GM18858 (cell line): Measurements from ENCODE around the gene RIPK1.
"Not testable (repeated sequence)": the region's sequence is repeated elsewhere in the genome, so short reads cannot be mapped to it uniquely, and the experiment has no call there.

Experiments
- ATAC-seq: cut with Tn5 transposase; IDR thresholded peaks from one replicate; pipeline ENCODE4 v1.9.1; 2021; ENCODE audit not compliant: unreplicated experiment

Gene RIPK1

GRCh38 chr6:3045369-3045768 lies 22.9 kb upstream of the RIPK1 start:
- no peak for ATAC-seq

- no peak for ATAC-seq
Measured at GRCh38 chr6:3045777-3046176, 22.5 kb upstream of the RIPK1 start.

- ATAC-seq = no peak
Measured at GRCh38 chr6:3046295-3046694, 22.0 kb upstream of the RIPK1 start.

GRCh38 chr6:3048009-3048408 lies 20.3 kb upstream of the RIPK1 start:
- not testable (repeated sequence) for ATAC-seq

DNA sequence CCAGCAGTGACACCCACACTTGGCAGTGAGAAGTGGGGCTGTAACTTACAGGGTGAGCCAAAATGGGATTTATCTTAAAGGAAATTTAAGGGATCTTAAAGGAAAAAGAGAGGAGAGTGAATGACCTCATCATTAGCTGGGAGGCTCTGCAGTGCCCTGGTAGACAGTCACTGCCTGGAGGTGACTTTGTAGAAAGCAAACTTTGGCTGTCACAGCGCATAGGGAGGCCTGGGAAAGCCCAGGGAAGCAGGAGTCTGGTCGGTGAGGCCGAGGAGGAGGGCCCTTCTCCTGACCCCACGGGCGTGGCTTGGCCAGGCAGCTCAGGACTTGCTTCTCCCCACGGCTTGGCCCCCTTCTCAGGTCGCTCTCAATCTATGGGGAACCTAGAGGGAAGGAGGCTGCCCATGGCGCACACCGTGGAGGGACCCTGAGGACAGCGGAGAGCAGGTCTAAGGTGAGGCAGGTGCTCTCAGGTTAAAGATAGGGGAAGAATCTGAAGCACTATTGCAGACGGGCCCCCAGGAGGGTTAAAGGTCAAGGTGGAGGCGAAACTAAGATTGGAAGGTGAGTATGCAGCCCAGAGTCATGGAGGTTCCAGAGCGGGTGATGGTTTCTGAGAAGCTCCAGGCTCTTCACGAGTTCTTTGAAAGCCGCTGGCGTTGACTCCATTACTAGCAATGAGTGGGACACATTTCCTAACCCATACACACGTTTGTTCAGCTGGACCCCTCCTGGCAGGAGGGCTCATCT lies 15.6 kb upstream of the RIPK1 start:
- no peak for ATAC-seq

GRCh38 chr6:3053231-3053508 lies 15.1 kb upstream of the RIPK1 start:
- no peak for ATAC-seq

DNA sequence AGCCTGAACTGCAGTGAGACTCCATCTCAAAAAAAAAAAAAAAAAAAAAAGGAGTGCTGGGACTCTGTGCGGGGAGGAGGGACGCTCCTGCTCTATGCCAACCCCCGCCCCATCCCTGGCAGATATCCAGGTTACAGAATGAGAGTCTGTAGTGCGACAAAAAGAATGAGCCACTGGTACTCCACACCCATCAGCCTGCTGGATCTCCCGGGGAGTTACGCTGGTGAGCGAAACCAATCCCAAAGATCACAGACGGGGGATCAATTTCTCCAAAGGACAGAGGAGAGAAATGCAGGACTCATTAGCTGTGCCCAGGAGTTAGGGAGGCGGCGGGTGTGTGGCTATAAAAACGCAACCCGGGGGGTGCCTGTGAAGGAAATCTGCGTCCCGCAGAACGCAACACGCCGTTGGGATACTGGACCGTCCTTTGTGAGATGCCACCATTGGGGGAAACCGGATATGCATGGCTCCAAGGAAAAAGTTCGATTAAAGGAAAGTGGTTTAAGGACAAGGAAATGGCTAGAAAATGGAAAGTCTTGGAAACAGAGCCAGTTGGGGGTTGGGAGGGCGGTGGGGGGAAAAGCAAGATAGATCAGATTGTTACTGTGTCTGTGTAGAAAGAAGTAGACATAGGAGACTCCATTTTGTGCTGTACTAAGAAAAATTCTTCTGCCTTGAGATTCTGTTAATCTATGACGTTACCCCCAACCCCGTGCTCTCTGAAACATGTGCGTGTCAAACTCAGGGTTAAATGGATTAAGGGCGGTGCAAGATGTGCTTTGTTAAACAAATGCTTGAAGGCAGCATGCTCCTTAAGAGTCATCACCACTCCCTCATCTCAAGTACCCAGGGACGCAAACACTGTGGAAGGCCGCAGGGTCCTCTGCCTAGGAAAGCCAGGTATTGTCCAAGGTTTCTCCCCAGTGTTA lies 13.8 kb upstream of the RIPK1 start:
- ATAC-seq = not testable (repeated sequence)

- not testable (repeated sequence) for ATAC-seq
Measured at GRCh38 chr6:3055158-3055499, 13.2 kb upstream of the RIPK1 start.

DNA sequence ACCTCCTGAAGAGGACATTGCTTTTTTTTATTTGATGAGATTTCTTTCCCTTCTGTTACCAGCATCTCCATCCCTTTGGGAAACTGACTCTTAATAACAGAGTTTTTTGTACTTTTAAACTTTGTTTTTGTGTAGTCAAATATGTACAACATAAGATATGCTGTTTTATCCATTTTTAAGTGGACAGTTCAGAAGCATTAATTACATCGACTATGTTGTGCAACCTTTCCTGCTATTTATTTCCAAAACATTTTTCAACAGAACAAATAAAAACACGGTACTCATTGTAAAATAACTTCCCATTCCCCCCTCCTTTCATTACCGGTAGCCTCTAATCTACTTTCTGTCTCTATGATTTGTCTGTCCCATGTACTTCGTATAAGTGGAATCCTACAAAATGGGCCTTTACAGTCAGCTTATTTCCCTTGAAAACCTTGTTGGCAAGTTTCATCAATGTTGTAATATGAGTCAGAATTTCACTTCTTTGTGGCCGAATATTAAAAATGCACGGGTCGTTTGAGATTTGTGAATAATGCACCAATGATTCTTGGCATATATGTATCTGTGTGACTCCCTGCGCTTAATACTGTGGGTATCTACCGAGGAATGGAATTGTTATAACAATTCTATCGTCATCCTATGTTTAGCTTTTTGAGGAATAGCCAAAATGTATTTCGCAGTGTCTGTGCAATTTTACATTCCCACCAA lies 11.1 kb upstream of the RIPK1 start:
- no peak for ATAC-seq

DNA sequence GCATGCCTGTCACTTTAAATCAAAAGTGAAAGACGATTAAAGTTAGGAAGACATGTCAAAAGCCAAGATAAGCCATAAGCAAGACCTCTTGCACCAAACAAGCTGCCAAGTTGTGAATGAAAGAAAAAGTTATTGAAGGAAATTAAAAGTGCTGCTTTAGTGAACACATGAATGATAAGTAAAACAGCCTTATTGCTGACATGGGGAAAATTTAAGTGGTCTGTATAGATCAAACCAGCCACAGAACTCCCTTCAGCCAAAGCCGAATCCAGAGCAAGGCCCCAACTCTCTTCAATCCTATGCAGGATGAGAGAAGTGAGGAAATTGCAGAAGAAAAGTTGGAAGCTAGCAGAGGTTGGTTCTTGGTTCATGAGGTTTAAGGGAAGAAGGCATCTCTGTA lies 9.3 kb upstream of the RIPK1 start:
- no peak for ATAC-seq

- ATAC-seq = not testable (repeated sequence)
Measured at GRCh38 chr6:3060092-3060491, 8.2 kb upstream of the RIPK1 start.

- ATAC-seq = no peak
Measured at GRCh38 chr6:3061501-3061941, 6.8 kb upstream of the RIPK1 start.

GRCh38 chr6:3063340-3063732 lies 5.0 kb upstream of the RIPK1 start:
- not testable (repeated sequence) for ATAC-seq

GRCh38 chr6:3063733-3064700 lies 4.3 kb upstream of the RIPK1 start:
- no peak for ATAC-seq

GRCh38 chr6:3071568-3071967 lies 3.3 kb downstream of the RIPK1 start:
- ATAC-seq = no peak

DNA sequence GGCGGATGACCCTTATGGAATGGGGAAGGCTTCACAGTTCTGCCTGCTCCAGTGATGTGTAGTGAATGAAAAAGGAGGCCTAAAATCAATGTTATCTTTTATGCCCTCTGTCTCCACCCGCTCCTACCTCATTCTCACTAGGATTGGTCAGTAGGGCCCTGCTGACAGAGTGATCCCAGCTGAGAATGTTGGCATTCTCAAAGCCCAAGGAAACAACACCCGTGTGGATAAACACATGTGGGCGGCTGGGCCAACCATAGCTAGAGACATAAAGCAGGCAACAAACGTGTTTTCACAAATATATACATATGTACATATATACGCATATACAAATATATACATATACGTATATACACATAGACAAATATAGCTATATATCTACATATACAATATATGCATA lies 4.5 kb downstream of the RIPK1 start:
- no peak for ATAC-seq

- ATAC-seq = no peak
Measured at GRCh38 chr6:3073382-3073781, 5.1 kb downstream of the RIPK1 start.

DNA sequence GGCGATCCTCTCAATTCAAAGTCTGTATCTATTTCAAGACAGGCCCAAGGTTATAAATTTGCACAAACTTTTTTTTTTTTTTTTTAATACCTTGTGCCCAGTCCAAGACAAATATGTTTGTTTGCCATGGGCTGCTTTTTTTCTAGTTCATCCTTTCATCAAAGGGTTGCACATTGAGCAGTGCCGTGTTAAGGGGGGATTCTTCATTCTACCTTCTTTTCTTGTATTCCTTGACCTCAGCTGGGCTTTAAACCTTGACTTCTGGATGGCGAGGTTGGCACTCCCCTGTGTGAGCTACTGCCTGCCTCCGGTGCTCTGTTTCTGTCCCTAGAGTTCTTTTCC lies 7.4 kb downstream of the RIPK1 start:
- ATAC-seq = no peak

GRCh38 chr6:3076320-3076719 lies 8.0 kb downstream of the RIPK1 start:
- ATAC-seq = no peak

DNA sequence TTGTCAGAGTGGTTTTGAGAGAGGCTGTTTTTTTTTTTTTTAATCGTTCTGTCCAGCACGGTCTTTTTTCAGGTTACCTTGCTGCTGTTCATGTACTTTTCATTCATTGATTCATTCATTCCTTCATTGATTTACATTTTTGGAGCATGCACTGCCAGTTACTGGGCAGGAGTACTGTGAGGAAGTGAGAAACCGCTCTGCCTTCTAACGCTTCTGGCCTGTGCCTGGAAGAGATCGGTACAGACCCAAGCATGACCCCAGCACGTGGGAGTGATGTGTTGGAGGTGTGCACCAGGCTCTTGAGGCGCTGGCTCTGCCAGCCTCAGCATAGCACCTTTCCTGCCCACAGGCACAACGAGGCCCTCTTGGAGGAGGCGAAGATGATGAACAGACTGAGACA lies 9.1 kb downstream of the RIPK1 start:
- no peak for ATAC-seq

- ATAC-seq = not testable (repeated sequence)
Measured at GRCh38 chr6:3078952-3079351, 10.7 kb downstream of the RIPK1 start.
